HL-60 (cell line): ENCODE data around the gene TBX15.

Experiments
- POLR2AphosphoS5 ChIP-seq: IDR thresholded peaks from 2 replicates; pipeline ENCODE4 v1.6.1; 2012; ENCODE audit warnings: low read depth
- SPI1 ChIP-seq: IDR thresholded peaks from 2 replicates; pipeline ENCODE4 v1.6.1; 2012; ENCODE audit warnings: low read depth, mild to moderate bottlenecking, borderline replicate concordance
- TF ChIP-seq, protein P1 (sequence below): IDR thresholded peaks from one replicate; pipeline ENCODE4 v1.5.1; 2011; ENCODE audit warnings: low read length, control low read depth, inconsistent platforms; ENCODE audit not compliant: insufficient read depth
- TF ChIP-seq, protein P2 (sequence below): IDR thresholded peaks from 2 replicates; pipeline ENCODE4 v1.6.1; 2012; ENCODE audit warnings: low read depth; ENCODE audit not compliant: insufficient replicate concordance

- TF ChIP-seq, protein P1, sequence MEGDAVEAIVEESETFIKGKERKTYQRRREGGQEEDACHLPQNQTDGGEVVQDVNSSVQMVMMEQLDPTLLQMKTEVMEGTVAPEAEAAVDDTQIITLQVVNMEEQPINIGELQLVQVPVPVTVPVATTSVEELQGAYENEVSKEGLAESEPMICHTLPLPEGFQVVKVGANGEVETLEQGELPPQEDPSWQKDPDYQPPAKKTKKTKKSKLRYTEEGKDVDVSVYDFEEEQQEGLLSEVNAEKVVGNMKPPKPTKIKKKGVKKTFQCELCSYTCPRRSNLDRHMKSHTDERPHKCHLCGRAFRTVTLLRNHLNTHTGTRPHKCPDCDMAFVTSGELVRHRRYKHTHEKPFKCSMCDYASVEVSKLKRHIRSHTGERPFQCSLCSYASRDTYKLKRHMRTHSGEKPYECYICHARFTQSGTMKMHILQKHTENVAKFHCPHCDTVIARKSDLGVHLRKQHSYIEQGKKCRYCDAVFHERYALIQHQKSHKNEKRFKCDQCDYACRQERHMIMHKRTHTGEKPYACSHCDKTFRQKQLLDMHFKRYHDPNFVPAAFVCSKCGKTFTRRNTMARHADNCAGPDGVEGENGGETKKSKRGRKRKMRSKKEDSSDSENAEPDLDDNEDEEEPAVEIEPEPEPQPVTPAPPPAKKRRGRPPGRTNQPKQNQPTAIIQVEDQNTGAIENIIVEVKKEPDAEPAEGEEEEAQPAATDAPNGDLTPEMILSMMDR = no peak
- TF ChIP-seq POLR2AphosphoS5 = no peak
- no peak for TF ChIP-seq SPI1
- TF ChIP-seq, protein P2, sequence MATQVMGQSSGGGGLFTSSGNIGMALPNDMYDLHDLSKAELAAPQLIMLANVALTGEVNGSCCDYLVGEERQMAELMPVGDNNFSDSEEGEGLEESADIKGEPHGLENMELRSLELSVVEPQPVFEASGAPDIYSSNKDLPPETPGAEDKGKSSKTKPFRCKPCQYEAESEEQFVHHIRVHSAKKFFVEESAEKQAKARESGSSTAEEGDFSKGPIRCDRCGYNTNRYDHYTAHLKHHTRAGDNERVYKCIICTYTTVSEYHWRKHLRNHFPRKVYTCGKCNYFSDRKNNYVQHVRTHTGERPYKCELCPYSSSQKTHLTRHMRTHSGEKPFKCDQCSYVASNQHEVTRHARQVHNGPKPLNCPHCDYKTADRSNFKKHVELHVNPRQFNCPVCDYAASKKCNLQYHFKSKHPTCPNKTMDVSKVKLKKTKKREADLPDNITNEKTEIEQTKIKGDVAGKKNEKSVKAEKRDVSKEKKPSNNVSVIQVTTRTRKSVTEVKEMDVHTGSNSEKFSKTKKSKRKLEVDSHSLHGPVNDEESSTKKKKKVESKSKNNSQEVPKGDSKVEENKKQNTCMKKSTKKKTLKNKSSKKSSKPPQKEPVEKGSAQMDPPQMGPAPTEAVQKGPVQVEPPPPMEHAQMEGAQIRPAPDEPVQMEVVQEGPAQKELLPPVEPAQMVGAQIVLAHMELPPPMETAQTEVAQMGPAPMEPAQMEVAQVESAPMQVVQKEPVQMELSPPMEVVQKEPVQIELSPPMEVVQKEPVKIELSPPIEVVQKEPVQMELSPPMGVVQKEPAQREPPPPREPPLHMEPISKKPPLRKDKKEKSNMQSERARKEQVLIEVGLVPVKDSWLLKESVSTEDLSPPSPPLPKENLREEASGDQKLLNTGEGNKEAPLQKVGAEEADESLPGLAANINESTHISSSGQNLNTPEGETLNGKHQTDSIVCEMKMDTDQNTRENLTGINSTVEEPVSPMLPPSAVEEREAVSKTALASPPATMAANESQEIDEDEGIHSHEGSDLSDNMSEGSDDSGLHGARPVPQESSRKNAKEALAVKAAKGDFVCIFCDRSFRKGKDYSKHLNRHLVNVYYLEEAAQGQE = no peak
Observed at GRCh38 chr1:118986555-118987467, 1.3 kb downstream of the TBX15 start.
